Forelimb muscle (tissue), 1 donor: ENCODE measurements around the gene HLCS. TPM values are rescaled to one million over a fixed set of nuclear protein-coding genes. Genes with fewer than 3 reads are reported as not detected.

Experiments used
- DNase-seq: peaks from one replicate; pipeline ENCODE4 v3.0.0-alpha.2; 2013; ENCODE audit warnings: low read depth
- polyA plus RNA-seq: library from polyadenylated mRNA; unstranded; fragments of 120-200 nt; gene quantifications from one replicate; pipeline ENCODE4 v1.2.1, GENCODE V29; 2013; ENCODE audit not compliant: insufficient read length

The HLCS gene
- polyA plus RNA-seq, 1 donor: 10.9 TPM

- DNase-seq: no peak
Measured at GRCh38 chr21:36883532-36884486, 82.7 kb downstream of the HLCS start.

- DNase-seq: no peak
Measured at GRCh38 chr21:36882776-36883175, 83.7 kb downstream of the HLCS start.

- DNase-seq: no peak
Measured at GRCh38 chr21:36881228-36881627, 85.2 kb downstream of the HLCS start.

GRCh38 chr21:36879827-36880226 lies 86.6 kb downstream of the HLCS start:
- DNase-seq: no peak

- DNase-seq: no peak
Measured at GRCh38 chr21:36877741-36878140, 88.7 kb downstream of the HLCS start.

GRCh38 chr21:36874665-36875064 lies 91.8 kb downstream of the HLCS start:
- DNase-seq: no peak

GRCh38 chr21:36873513-36873912 lies 93.0 kb downstream of the HLCS start:
- no peak for DNase-seq

GRCh38 chr21:36867291-36867905 lies 99.1 kb downstream of the HLCS start:
- DNase-seq: no peak

- no peak for DNase-seq
Measured at GRCh38 chr21:36866419-36866818, 100.0 kb downstream of the HLCS start.

GRCh38 chr21:36864974-36865373 lies 101.5 kb downstream of the HLCS start:
- no peak for DNase-seq

- DNase-seq: no peak
Measured at GRCh38 chr21:36863260-36863659, 103.2 kb downstream of the HLCS start.

- DNase-seq: no peak
Measured at GRCh38 chr21:36861595-36862323, 104.7 kb downstream of the HLCS start.

- DNase-seq: no peak
Measured at GRCh38 chr21:36860736-36861594, 105.5 kb downstream of the HLCS start.

- no peak for DNase-seq
Measured at GRCh38 chr21:36859744-36860501, 106.5 kb downstream of the HLCS start.

- DNase-seq: no peak
Measured at GRCh38 chr21:36858320-36858957, 108.0 kb downstream of the HLCS start.

- DNase-seq: no peak
Measured at GRCh38 chr21:36856643-36857042, 109.8 kb downstream of the HLCS start.

GRCh38 chr21:36854391-36854790 lies 112.1 kb downstream of the HLCS start:
- no peak for DNase-seq

GRCh38 chr21:36852864-36853263 lies 113.6 kb downstream of the HLCS start:
- DNase-seq: no peak

GRCh38 chr21:36852293-36852692 lies 114.2 kb downstream of the HLCS start:
- no peak for DNase-seq

- no peak for DNase-seq
Measured at GRCh38 chr21:36851121-36851520, 115.3 kb downstream of the HLCS start.
